ENCODE data around the gene SPAG5.

The SPAG5 gene

DNA sequence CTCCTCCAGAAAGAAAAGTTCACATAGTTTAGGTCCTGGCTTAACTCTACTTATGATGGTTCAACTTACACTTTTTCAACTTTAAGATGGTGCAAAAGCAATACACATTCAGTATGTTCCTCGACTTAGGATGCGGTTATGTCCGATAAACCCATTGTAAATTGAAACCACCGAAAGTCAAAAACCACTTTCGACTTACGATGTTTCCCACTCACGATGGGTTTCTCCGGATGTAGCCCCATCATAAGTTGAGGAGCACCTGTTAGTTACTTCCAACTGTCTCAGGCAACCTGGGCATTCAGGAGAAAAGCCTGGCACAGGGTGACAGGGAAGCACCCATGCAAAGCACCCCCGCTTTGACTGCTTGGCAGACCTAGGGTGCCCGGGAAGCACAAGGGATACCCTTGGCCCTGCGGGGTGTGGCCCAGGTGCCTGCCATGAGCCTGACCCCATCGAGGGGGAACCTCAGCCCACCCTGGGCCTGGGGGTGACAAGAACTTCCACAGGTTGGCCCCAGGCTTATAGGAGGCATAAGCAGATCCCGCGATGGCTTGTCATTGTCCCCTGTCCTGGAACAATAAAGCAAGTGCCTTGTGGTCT is 60.4 kb downstream of the SPAG5 start:
- no peak for DNase-seq

DNA sequence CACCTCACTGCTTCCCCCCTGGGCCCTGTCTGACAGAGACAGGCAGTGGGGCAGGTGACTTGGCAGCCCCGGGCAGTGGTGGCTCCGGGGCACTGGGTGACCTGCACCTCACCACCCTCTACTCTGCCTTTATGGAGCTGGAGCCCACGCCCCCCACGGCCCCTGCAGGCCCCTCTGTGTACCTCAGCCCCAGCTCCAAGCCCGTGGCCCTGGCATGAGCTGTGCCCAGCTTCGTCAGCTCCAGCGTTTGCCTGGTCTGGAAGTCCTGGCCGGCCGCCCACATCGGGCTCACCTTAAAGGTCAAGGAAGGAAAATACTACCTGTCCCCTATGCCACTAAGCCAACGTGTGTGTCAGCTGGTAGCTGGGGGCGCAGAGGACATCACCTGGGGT is 61.6 kb downstream of the SPAG5 start:
- no peak for DNase-seq

DNA sequence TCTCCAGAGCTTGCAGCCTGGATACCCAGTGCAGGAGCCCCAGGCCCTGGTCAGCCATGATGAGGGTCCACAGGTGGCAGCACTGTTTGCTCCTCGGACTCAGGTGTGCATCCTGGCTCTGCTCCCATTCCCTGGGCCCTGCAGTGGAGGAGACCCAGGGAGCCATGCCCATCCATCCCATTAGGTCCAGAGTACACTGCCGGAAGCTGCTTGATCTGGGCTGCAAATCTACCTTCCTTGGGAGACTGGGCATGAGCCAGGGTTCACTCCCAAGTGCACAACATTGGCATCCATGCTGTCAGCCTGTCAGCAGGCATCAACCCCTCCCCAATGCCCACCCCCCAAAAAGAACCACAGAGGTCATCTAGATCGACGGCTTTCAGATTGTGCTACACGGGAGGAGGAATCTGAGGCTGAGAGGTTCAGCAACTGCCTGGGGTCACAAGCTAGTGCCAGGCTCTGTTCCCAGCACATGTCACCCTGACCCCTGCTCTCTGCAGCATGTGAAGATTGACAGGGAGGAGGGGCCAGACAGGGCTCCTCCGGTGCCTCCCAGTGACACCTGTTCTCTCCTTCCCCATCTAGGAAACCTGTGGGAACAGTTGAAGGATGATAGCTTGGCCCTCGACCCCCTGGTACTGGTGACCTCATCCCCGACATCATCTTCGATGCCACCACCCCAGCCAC is 62.1 kb downstream of the SPAG5 start:
- DNase-seq: no peak

DNA sequence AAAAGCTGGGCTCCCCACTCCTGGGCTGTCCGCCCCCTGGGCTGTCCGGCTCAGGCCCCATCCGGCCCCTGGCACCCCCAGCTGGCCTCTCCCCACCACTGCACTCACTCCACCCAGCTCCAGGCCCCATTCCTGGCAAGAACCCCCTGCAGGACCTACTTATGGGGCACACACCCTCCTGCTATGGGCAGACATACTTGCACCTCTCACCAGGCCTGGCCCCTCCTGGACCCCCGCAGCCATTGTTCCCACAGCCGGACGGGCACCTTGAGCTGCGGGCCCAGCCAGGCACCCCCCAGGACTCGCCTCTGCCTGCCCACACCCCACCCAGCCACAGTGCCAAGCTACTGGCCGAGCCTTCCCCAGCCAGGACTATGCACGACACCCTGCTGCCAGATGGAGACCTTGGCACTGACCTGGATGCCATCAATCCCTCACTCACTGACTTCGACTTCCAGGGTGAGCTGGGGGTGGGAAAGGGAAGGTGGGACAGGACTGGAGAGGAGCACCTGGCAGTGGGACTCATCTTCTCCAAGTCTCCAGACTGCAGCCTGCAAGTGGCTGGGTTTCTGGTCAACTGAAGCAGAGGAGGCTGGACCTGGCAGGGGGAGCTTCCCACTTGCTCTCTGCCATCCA is 64.0 kb downstream of the SPAG5 start:
- DNase-seq: no peak

DNA sequence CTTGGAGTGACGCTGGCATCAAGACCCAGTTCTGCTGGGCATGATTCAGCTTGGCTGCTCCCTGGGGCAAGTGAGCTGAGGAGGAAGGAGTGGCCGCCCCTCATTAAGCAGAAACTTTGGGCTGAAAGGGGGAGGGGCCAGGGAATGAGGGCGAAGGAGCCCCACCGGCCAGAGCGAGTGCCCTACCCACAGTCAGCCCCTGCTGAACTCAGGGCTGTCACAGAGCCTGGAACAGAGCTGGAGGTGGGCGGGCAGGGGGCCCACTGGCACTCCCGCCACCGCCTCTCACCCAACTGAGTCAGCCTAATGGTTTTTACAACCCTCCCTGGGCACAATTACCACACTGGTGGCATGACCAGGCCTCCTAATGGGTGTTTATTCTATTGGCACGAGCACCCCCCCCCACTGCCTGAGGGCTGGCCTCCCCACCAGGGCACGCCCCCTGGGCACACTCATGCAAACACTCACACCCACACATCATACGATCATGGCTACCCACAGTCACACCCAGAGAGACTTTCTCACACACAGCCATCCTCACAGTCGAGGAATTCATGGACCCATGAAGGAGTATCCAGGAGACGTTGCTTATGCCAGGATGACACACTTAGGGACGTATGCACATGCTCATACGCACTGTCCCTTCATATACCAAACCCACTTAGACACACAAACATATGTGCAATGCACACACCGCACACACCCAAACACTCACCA is 65.6 kb downstream of the SPAG5 start:
- DNase-seq: no peak

DNA sequence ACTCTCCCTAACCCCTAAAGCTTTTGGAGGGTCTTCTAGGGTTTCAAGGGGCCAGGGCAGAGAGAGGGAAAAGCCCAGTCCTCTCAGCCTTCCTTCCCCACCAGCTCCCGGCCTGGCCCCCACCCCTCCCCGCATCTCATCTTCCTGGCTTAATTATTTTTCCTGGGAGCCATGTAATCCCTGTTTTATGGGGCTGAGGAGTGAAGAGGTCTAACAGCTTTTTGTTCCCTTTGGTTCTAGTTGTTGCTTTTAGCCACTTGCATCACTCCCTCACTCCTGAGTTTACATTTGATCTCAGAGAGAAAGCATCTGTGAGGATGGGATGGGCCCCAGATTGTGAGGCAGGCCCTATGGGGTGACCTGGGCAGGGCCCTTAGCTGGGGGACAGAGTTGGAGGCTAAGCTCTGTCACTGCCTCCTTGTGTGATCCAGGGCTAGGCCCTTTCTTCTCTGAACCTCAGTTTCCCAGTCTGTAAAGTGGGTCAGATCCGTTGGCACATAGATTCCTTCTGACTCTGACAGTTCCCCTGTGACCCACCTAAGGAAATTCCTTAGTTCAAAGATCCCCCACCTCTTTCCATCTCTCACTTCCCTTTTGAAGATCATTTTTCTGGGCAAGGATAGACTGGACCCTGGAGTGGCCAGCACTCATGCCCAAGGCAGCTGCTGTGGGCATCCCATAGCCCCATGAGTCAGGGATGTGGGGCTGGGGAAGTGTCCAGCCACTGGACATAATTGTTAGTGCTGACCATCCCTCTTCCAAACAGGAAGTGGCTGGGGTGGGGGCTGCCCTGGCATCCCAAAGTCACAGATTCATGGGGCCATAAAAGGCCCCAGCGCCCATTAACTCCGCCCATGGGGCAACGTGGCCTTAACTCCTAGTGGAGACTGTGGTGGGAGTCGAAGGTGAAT is 66.5 kb downstream of the SPAG5 start:
- DNase-seq: no peak

DNA sequence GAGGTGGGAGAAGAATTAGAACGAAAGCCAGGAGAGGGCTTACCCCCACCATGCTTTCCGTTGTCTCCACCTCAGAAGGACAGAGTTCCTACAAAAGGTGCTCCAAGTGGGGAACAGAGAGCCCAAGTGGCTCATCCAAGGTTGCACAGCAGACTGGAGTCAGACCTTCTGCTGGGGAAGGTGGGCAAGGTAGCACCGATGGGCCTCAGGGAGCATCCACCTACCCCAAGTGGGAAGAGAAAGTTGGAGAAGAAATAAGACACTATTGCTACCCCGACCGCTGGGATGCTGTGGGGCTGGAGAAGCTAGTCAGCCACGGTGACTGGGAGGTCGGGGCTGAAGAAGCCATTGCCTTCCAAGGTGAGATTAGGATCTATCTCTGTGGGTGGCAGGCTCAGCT is 67.9 kb downstream of the SPAG5 start:
- DNase-seq: no peak

DNA sequence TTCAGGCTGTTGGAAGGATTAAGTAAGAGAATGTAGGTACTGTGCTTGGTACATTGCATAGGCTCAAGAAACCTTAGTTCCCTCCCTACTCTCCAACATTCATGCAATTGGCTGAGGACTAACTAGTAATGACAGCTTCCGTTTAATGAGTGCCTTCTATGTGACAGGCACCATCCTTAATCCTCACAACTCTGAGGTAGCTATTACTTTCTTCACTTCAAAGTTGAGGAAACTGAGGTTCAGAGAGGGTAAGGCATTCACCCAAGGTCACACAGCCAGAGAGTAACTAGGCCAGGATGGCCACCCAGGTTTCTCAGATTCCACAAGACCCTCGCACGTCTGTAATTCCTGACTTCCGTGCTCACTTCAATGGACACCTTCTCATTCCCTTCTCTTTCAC is 68.6 kb downstream of the SPAG5 start:
- no peak for DNase-seq

DNA sequence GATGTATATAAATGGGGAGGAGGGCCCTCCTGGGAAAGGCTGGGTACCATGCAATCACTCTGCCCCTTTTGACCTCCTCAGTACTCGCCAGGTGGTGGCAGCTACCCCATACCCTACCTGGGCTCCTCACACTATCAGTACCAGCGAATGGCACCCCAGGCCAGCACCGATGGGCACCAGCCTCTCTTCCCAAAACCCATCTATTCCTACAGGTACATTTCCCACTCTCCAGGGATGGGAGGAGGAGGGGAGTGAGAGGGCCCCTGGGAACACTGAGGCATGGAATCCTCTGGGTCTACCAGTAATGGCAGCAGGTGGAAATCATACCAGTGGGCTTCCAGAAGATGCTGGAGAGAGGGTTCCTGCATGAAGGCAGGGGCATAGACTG is 69.8 kb downstream of the SPAG5 start:
- DNase-seq: no peak

DNA sequence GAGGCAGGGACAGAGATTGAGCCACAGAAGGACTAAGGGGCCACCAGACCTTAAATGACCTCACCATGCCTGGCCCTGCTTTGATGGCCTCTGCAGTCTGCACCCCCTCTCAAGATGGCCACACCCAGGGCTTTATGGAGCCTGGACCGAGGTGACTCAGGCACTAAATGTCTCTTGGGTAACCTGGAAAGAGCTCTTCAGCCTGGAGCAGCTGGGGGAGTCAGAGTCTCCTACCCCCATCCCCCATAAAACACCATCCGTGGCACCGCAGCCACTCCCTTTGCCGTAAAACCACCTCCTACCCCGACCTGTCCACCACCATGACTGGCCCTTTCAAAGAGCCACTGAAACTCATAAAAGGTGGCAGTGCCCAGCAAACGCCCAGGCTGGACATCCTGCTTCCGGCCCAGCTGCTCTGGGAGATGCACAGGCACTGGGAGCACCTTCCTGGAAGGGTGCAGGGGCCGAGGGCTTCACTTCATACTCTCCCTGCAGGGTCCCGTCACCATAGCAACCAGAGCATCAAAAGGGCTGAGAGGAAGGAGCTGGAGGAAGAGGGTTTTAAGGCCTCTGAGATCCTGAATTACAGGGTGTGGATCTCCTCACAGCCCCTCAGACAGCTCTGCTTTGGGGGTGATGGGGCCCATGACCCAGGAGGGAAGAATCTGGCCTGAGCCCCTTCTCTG is 70.4 kb downstream of the SPAG5 start:
- no peak for DNase-seq

DNA sequence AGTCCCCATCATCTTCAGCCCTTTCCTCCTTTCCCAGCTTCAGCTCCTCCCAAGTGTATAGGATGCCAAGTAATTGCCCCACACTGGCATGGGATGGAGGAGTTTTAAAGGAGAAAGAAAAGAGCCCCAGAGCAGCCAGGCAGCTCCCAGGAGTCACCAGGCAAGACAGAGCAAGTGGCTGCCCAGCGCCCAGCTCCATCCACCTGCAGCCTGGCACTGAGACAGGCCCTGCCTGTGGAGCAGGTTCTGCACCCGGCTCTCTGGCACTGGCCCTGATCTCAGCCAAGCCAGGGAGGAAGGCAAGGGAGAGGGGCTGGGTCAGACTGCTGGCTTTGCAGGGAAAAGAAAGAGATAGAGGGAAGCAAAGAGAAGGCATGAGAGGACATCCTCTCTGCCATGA is 71.0 kb downstream of the SPAG5 start:
- no peak for DNase-seq

Measured in NCI-H446 treated with DMSO at 0.1 percent for 48 hours (cell line).